Osteocyte (in vitro differentiated cells): Measurements from ENCODE around the gene EMC9. TPM values are rescaled to one million over a fixed set of nuclear protein-coding genes. Genes with fewer than 3 reads are reported as not detected.

ENCODE experiments used
- DNase-seq: peaks from one replicate; pipeline ENCODE4 v3.0.0; 2021; ENCODE audit warnings: mixed read lengths; ENCODE audit not compliant: unreplicated experiment; ENCODE audit errors: extremely low spot score
- H3K27ac Mint-ChIP-seq: one replicate; pipeline ENCODE4 v1.8.0; 2021; ENCODE audit warnings: mild to moderate bottlenecking, mixed read lengths; ENCODE audit not compliant: unreplicated experiment
- H3K27me3 Mint-ChIP-seq: one replicate; pipeline ENCODE4 v1.8.0; 2021; ENCODE audit warnings: mixed read lengths; ENCODE audit not compliant: unreplicated experiment
- H3K36me3 Mint-ChIP-seq: one replicate; pipeline ENCODE4 v1.8.0; 2021; ENCODE audit warnings: mixed read lengths; ENCODE audit not compliant: unreplicated experiment
- H3K4me1 Mint-ChIP-seq: one replicate; pipeline ENCODE4 v1.8.0; 2021; ENCODE audit warnings: mixed read lengths; ENCODE audit not compliant: unreplicated experiment
- H3K4me3 Mint-ChIP-seq: one replicate; pipeline ENCODE4 v1.8.0; 2021; ENCODE audit warnings: mild to moderate bottlenecking, moderate library complexity, mixed read lengths; ENCODE audit not compliant: unreplicated experiment
- H3K9me3 Mint-ChIP-seq: one replicate; pipeline ENCODE4 v1.8.0; 2021; ENCODE audit warnings: mixed read lengths; ENCODE audit not compliant: unreplicated experiment
- total RNA-seq: library from RNA; stranded (reverse); gene quantifications from 2 replicates; pipeline ENCODE4 v1.2.1, GENCODE V29; 2021
- TF ChIP-seq, protein P1 (sequence below): fragments of 200-600 bp; sonication (generic); IDR thresholded peaks from 2 replicates; pipeline ENCODE4 v1.5.0; 2021; ENCODE audit warnings: antibody characterized with exemption, mild to moderate bottlenecking, moderate library complexity

Gene EMC9
- total RNA-seq, 1 donor from 2014 or later = 15.6 TPM

GRCh38 chr14:24177041-24177825, 35.8 kb upstream of the EMC9 start:
- H3K9me3 Mint-ChIP-seq = no peaks in the 10 kb centered on the region
- no peak overlapping the region for H3K4me3 Mint-ChIP-seq

DNA sequence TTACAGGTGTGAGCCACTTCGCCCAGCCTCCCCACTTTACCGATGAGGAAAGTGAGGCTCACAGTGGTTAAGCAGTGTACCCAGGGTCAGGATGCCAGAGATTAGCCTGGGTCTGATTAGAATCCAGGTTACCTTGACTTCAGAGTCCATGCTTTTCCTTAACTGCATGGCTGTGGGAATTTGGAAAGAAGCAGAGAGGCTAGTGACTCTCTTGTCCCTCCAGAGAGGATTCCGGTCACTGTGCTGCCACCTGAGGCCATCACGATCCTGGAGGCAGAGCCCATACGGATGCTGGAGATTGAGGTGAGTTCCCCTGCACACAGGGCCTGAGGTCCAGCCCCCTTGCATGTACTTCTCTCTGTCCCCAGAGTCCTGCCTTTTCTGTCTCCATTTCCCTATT, 35.2 kb upstream of the EMC9 start:
- H3K4me3 Mint-ChIP-seq = no peak overlapping the region
- DNase-seq = no peak
- H3K27ac Mint-ChIP-seq = no peak overlapping the region
- H3K9me3 Mint-ChIP-seq = no peaks in the 10 kb centered on the region
- TF ChIP-seq, protein P1, sequence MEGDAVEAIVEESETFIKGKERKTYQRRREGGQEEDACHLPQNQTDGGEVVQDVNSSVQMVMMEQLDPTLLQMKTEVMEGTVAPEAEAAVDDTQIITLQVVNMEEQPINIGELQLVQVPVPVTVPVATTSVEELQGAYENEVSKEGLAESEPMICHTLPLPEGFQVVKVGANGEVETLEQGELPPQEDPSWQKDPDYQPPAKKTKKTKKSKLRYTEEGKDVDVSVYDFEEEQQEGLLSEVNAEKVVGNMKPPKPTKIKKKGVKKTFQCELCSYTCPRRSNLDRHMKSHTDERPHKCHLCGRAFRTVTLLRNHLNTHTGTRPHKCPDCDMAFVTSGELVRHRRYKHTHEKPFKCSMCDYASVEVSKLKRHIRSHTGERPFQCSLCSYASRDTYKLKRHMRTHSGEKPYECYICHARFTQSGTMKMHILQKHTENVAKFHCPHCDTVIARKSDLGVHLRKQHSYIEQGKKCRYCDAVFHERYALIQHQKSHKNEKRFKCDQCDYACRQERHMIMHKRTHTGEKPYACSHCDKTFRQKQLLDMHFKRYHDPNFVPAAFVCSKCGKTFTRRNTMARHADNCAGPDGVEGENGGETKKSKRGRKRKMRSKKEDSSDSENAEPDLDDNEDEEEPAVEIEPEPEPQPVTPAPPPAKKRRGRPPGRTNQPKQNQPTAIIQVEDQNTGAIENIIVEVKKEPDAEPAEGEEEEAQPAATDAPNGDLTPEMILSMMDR = no peak
- H3K27me3 Mint-ChIP-seq = no peaks in the 10 kb centered on the region
- no peaks in the 10 kb centered on the region for H3K4me1 Mint-ChIP-seq
- peaks cover 19% of the 10 kb centered on the region for H3K36me3 Mint-ChIP-seq

More at GRCh38 chr14:24177041-24177825, 35.8 kb upstream of the EMC9 start:
- Mint-ChIP-seq H3K4me1 (no peaks in the 10 kb centered on the region), H3K27me3 (no peaks in the 10 kb centered on the region), H3K27ac (no peak overlapping the region), H3K36me3 (peaks cover 19% of the 10 kb centered on the region)
- TF ChIP-seq, protein P1 = no peak
- DNase-seq = no peak

DNA sequence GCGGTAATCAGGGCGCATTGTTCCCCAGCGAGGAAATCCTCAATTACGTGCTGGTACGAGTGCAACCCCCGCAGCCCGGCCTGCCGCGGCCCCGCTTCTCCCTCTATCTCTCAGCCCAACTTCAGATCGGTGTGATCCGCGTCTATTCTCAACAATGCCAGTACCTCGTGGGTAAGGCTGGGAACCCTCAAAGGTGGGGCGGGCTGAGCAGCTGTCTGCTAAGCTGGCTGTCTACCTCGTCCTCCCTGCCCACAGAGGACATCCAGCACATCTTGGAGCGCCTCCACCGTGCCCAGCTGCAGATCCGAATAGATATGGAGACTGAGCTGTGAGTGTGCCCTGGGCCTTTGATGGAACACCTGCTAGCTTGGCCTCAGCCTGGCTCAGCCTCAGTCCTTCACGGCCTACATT, 31.5 kb upstream of the EMC9 start:
- H3K9me3 Mint-ChIP-seq = no peaks in the 10 kb centered on the region
- H3K4me1 Mint-ChIP-seq = peaks cover 4% of the 10 kb centered on the region
- no peak overlapping the region for H3K27ac Mint-ChIP-seq
- no peak overlapping the region for H3K4me3 Mint-ChIP-seq
- no peaks in the 10 kb centered on the region for H3K27me3 Mint-ChIP-seq
- no peak for DNase-seq
- TF ChIP-seq, protein P1 = no peak
- H3K36me3 Mint-ChIP-seq = peaks cover 17% of the 10 kb centered on the region

DNA sequence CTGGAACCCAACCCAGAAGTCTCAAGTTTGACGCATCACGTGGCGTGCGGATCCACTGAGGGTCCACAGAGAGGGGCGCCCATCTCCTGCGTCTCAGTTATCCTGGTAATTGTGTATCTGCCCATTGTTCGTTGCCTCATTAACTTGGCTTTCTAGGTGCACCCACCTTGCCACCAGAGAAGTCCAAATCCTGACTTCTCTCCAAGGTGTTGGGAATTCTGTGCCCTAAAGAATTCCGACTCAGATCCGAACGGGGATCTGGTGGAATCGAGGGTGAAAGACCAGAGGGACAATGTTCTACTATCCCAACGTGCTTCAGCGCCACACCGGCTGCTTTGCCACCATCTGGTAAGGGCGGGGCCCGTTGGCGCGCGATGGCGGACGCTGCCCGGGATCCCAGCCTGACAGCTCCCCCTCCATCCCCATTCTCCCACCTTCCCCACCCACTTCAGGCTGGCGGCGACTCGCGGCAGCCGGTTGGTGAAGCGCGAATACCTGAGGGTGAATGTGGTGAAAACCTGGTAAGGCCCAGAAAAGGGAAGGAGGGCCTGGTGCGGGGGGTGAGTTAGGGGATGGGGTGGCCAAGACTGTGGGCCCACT, 31.0 kb upstream of the EMC9 start:
- no peak for DNase-seq
- peak overlapping the region; percentile 10 for H3K4me3 Mint-ChIP-seq
- peaks cover 4% of the 10 kb centered on the region for H3K4me1 Mint-ChIP-seq
- no peaks in the 10 kb centered on the region for H3K27me3 Mint-ChIP-seq
- no peaks in the 10 kb centered on the region for H3K9me3 Mint-ChIP-seq
- H3K36me3 Mint-ChIP-seq = peaks cover 21% of the 10 kb centered on the region
- H3K27ac Mint-ChIP-seq = no peak overlapping the region
- TF ChIP-seq, protein P1 = no peak
